NCI-H2196 (cell line): ENCODE measurements around the gene CDK6.
A peak's percentile ranks its signal among the peaks of the same experiment; 100 is the strongest.

Experiments used
- DNase-seq: peaks from one replicate; lab custom pipeline; 2025; ENCODE audit not compliant: unreplicated experiment; lab: John Stamatoyannopoulos, UW

The CDK6 gene

GRCh38 chr7:92827464-92828120 is 8.8 kb downstream of the CDK6 start:
- no peak for DNase-seq

GRCh38 chr7:92826258-92826938 is 10.0 kb downstream of the CDK6 start:
- no peak for DNase-seq

- no peak for DNase-seq
Observed at GRCh38 chr7:92824901-92825480, 11.4 kb downstream of the CDK6 start.

- DNase-seq: no peak
Observed at GRCh38 chr7:92824450-92824849, 11.9 kb downstream of the CDK6 start.

- DNase-seq: no peak
Observed at GRCh38 chr7:92823042-92823441, 13.3 kb downstream of the CDK6 start.

- no peak for DNase-seq
Observed at GRCh38 chr7:92820191-92820590, 16.2 kb downstream of the CDK6 start.

- DNase-seq: no peak
Observed at GRCh38 chr7:92817398-92817797, 19.0 kb downstream of the CDK6 start.

GRCh38 chr7:92815412-92815811 is 21.0 kb downstream of the CDK6 start:
- DNase-seq: no peak

- DNase-seq: no peak
Observed at GRCh38 chr7:92813390-92814024, 22.9 kb downstream of the CDK6 start.

GRCh38 chr7:92811158-92811557 is 25.2 kb downstream of the CDK6 start:
- no peak for DNase-seq

- DNase-seq: peak; percentile 59
Observed at GRCh38 chr7:92809760-92810573, 26.4 kb downstream of the CDK6 start.

- DNase-seq: no peak
Observed at GRCh38 chr7:92809397-92809759, 27.0 kb downstream of the CDK6 start.

- DNase-seq: no peak
Observed at GRCh38 chr7:92808635-92809034, 27.7 kb downstream of the CDK6 start.

GRCh38 chr7:92808006-92808405 is 28.4 kb downstream of the CDK6 start:
- no peak for DNase-seq

GRCh38 chr7:92806496-92806895 is 29.9 kb downstream of the CDK6 start:
- no peak for DNase-seq

- DNase-seq: no peak
Observed at GRCh38 chr7:92802406-92802805, 34.0 kb downstream of the CDK6 start.

GRCh38 chr7:92799446-92800211 is 36.7 kb downstream of the CDK6 start:
- DNase-seq: no peak

GRCh38 chr7:92798517-92799249 is 37.7 kb downstream of the CDK6 start:
- no peak for DNase-seq

GRCh38 chr7:92797693-92798092 is 38.7 kb downstream of the CDK6 start:
- no peak for DNase-seq

- DNase-seq: no peak
Observed at GRCh38 chr7:92797284-92797683, 39.1 kb downstream of the CDK6 start.
